GM18498 (cell line): ENCODE results near the gene LDAH.
A peak's percentile ranks its signal among the peaks of the same experiment; 100 is the strongest.

Experiments
- ATAC-seq: cut with Tn5 transposase; IDR thresholded peaks from one replicate; pipeline ENCODE4 v1.9.1; 2021; ENCODE audit warnings: mild to moderate bottlenecking, moderate library complexity; ENCODE audit not compliant: unreplicated experiment

The LDAH gene

GRCh38 chr2:20656561-20656960 lies 166.3 kb downstream of the LDAH start:
- no peak for ATAC-seq

GRCh38 chr2:20654535-20654813 lies 168.4 kb downstream of the LDAH start:
- no peak for ATAC-seq

- no peak for ATAC-seq
Measured at GRCh38 chr2:20653695-20654534, 169.0 kb downstream of the LDAH start.

- no peak for ATAC-seq
Measured at GRCh38 chr2:20652673-20653575, 170.0 kb downstream of the LDAH start.

GRCh38 chr2:20652141-20652540 lies 170.8 kb downstream of the LDAH start:
- no peak for ATAC-seq

GRCh38 chr2:20651731-20652099 lies 171.2 kb downstream of the LDAH start:
- ATAC-seq = no peak

GRCh38 chr2:20650877-20651730 lies 171.8 kb downstream of the LDAH start, which contains the start of gene HS1BP3:
Gene HS1BP3 (minus strand): TSS chr2:20651098. CDS start chr2:20651063, 35 bp downstream.
- peak; percentile 97 for ATAC-seq

GRCh38 chr2:20650393-20650876 lies 172.5 kb downstream of the LDAH start:
- peak; percentile 8 for ATAC-seq

- ATAC-seq = no peak
Measured at GRCh38 chr2:20649976-20650375, 172.9 kb downstream of the LDAH start.

- no peak for ATAC-seq
Measured at GRCh38 chr2:20649576-20649975, 173.3 kb downstream of the LDAH start.

- no peak for ATAC-seq
Measured at GRCh38 chr2:20648831-20649230, 174.1 kb downstream of the LDAH start.

GRCh38 chr2:20648206-20648605 lies 174.7 kb downstream of the LDAH start:
- ATAC-seq = no peak

- ATAC-seq = no peak
Measured at GRCh38 chr2:20647738-20648137, 175.2 kb downstream of the LDAH start.

- ATAC-seq = no peak
Measured at GRCh38 chr2:20647211-20647610, 175.7 kb downstream of the LDAH start.

- ATAC-seq = no peak
Measured at GRCh38 chr2:20646446-20646845, 176.5 kb downstream of the LDAH start.

GRCh38 chr2:20645761-20646160 lies 177.1 kb downstream of the LDAH start:
- ATAC-seq = no peak

- ATAC-seq = no peak
Measured at GRCh38 chr2:20645301-20645701, 177.6 kb downstream of the LDAH start.

GRCh38 chr2:20643826-20644225 lies 179.1 kb downstream of the LDAH start:
- ATAC-seq = no peak

- no peak for ATAC-seq
Measured at GRCh38 chr2:20643060-20643459, 179.8 kb downstream of the LDAH start.

- peak; percentile 96 for ATAC-seq
Measured at GRCh38 chr2:20642055-20642971, 180.6 kb downstream of the LDAH start.
